ENCODE measurements around the gene CA10. TPM values are rescaled to one million over a fixed set of nuclear protein-coding genes. Genes with fewer than 3 reads are reported as not detected.

CA10 gene
- total and polyA plus RNA-seq, 9 of the 15 experiments (the other 6 are each of a cell fraction or from before 2014, with no cell fraction given), result not detected

DNA sequence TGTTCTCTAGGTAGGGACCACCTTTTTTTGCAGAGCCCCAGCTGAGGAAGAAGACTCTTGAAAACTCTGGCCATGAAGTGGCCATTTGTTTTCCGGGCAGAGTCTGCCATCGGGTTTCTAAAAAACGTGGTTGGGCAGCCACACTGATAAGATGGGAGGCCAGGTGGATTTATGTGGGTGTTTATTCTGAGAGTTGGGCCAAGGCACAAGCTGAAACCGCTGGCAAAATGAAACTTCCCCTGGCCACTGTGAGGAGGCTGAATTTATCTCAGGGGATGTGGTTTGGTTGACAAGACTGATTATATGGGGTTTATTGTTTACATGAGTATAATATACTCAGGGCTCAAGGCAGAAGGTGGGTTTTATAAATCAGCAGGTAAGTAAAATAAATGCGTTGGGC, 476.4 kb downstream of the CA10 start (continued):
- TF ChIP-seq VEZF1 (CRISPR knock-in tag; IDR thresholded peaks at IDR 0.05) (no peak), AFF1 (IDR thresholded peaks at IDR 0.05; ENCODE audit: low read depth in 1 of 2, partially characterized antibody in 2 of 2) (no peak), ZNF76 (CRISPR knock-in tag; IDR thresholded peaks at IDR 0.05; ENCODE audit: borderline replicate concordance) (no peak), ELF4 (CRISPR knock-in tag; IDR thresholded peaks at IDR 0.05) (no peak), SNAPC5 (CRISPR knock-in tag; IDR thresholded peaks at IDR 0.05) (no peak), SMC3 (conservative IDR thresholded peaks at IDR 0.05; ENCODE audit: insufficient read depth, low read depth, low read length) (no peak), FOXK1 (CRISPR knock-in tag; IDR thresholded peaks at IDR 0.05; ENCODE audit: borderline replicate concordance) (no peak), HNRNPL (IDR thresholded peaks at IDR 0.05; ENCODE audit: low read depth, low read length) (no peak)
- TF ChIP-seq, protein P1, sequence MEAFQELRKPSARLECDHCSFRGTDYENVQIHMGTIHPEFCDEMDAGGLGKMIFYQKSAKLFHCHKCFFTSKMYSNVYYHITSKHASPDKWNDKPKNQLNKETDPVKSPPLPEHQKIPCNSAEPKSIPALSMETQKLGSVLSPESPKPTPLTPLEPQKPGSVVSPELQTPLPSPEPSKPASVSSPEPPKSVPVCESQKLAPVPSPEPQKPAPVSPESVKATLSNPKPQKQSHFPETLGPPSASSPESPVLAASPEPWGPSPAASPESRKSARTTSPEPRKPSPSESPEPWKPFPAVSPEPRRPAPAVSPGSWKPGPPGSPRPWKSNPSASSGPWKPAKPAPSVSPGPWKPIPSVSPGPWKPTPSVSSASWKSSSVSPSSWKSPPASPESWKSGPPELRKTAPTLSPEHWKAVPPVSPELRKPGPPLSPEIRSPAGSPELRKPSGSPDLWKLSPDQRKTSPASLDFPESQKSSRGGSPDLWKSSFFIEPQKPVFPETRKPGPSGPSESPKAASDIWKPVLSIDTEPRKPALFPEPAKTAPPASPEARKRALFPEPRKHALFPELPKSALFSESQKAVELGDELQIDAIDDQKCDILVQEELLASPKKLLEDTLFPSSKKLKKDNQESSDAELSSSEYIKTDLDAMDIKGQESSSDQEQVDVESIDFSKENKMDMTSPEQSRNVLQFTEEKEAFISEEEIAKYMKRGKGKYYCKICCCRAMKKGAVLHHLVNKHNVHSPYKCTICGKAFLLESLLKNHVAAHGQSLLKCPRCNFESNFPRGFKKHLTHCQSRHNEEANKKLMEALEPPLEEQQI (IDR thresholded peaks at IDR 0.05), result no peak

Data from K562 (cell line).